Activated CD8-positive, alpha-beta memory T cell treated with anti-CD3 and anti-CD28 coated beads, Interleukin-2, amount 10 ng/mL, durations not matched to agents 7 days and 5 days (primary cell): ENCODE measurements around the gene CRMP1. TPM values are rescaled to one million over a fixed set of nuclear protein-coding genes. Genes with fewer than 3 reads are reported as not detected.
"Not testable (repeated sequence)": the region's sequence is repeated elsewhere in the genome, so short reads cannot be mapped to it uniquely, and the experiment has no call there.

ENCODE experiments used
- ATAC-seq: fragments of 150-1000 bp; cut with Tn5 transposase; one replicate; pipeline ENCODE4 v1.10.0; 2021; ENCODE audit warnings: moderate library complexity
- CTCF ChIA-PET: fragments of 350-600 bp; sonication (Branson Sonifier 250); formaldehyde crosslinking; loops from one replicate; lab custom pipeline; 2021; ENCODE audit warnings: antibody characterized with exemption; lab: Charles Lee
- DNase-seq: peaks from one replicate; pipeline ENCODE4 v3.0.0-alpha.2; 2020
- H3K27ac Mint-ChIP-seq: one replicate; pipeline ENCODE4 v1.8.0; 2021; ENCODE audit warnings: mild to moderate bottlenecking, mixed read lengths
- H3K27me3 Mint-ChIP-seq: one replicate; pipeline ENCODE4 v1.8.0; 2021; ENCODE audit warnings: mixed read lengths
- H3K36me3 Mint-ChIP-seq: one replicate; pipeline ENCODE4 v1.8.0; 2021; ENCODE audit warnings: mild to moderate bottlenecking, mixed read lengths
- H3K4me1 Mint-ChIP-seq: one replicate; pipeline ENCODE4 v1.8.0; 2021; ENCODE audit warnings: mixed read lengths
- H3K4me3 Mint-ChIP-seq: one replicate; pipeline ENCODE4 v1.8.0; 2021; ENCODE audit warnings: mild to moderate bottlenecking, moderate library complexity, mixed read lengths
- H3K9me3 Mint-ChIP-seq: one replicate; pipeline ENCODE4 v1.8.0; 2022; ENCODE audit warnings: low read depth, mixed read lengths
- total RNA-seq, 2 experiments: library from RNA; stranded (reverse); gene quantifications; one replicate each; pipeline ENCODE4 v1.2.3, GENCODE V29; 2021

CRMP1 gene
- total RNA-seq, 2 experiments from 2014 or later = 0.16 to 0.20 TPM

GRCh38 chr4:5824635-5825034, 68.3 kb downstream of the CRMP1 start:
- CTCF ChIA-PET = interaction anchor here (2.5 kb wide), 1 partner anchor 12 kb away, joined by 9 read pairs; no protein-coding TSS in a partner anchor
- Mint-ChIP-seq H3K9me3 (no peaks in the 10 kb centered on the region), H3K36me3 (no peaks in the 10 kb centered on the region), H3K4me3 (no peak overlapping the region), H3K27me3 (peaks cover 3% of the 10 kb centered on the region), H3K27ac (no peak overlapping the region), H3K4me1 (peaks cover 49% of the 10 kb centered on the region)
- DNase-seq (no peak), ATAC-seq (no peak)

GRCh38 chr4:5824227-5824626, 68.7 kb downstream of the CRMP1 start:
- peaks cover 3% of the 10 kb centered on the region for H3K27me3 Mint-ChIP-seq
- no peak overlapping the region for H3K27ac Mint-ChIP-seq
- H3K4me3 Mint-ChIP-seq = no peak overlapping the region
- no peaks in the 10 kb centered on the region for H3K36me3 Mint-ChIP-seq
- peaks cover 49% of the 10 kb centered on the region for H3K4me1 Mint-ChIP-seq
- ATAC-seq (no peak), DNase-seq (no peak)
- CTCF ChIA-PET = interaction anchor here (2.5 kb wide), 1 partner anchor 11 kb away, joined by 9 read pairs; no protein-coding TSS in a partner anchor
- H3K9me3 Mint-ChIP-seq = no peaks in the 10 kb centered on the region

DNA sequence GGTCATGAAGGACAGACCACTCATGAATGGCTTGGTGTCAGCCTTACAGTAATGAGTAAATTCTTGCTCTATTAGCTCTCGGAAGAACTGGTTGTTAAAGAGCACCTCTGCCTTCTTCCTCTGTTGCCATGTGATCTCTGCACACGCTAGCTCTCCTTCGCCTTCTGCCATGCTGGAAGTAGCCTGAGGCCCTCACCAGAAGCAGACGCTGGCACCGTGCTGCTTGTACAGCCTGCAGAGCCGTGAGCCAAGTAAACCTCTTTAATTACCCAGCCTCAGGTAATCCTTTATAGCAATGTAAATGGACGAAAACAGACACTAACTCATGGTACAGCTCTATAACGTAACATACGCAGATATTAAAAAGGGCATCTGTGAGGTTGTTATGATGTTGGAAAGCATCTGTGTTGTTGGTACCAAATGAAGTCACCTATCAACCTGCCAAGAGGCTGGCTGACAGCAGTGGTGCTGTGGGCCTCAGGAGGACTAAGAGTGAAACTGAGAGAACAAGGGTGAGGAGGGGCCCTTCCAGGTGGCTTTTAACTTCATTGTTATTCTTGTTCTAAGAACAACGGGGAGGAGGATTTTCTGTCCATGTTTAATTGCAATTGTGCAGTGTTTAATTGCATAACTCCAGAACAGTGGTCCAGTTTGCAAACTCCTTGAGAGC, 69.2 kb downstream of the CRMP1 start:
- DNase-seq (peak; percentile 56), ATAC-seq (peak; percentile 58)
- peak overlapping the region; percentile 48 for H3K27ac Mint-ChIP-seq
- H3K9me3 Mint-ChIP-seq = no peaks in the 10 kb centered on the region
- H3K27me3 Mint-ChIP-seq = peaks cover 3% of the 10 kb centered on the region
- H3K4me1 Mint-ChIP-seq = peaks cover 49% of the 10 kb centered on the region
- H3K4me3 Mint-ChIP-seq = no peak overlapping the region
- H3K36me3 Mint-ChIP-seq = no peaks in the 10 kb centered on the region
- CTCF ChIA-PET = interaction anchor here (2.5 kb wide), 1 partner anchor 11 kb away, joined by 9 read pairs; no protein-coding TSS in a partner anchor

- H3K36me3 Mint-ChIP-seq = no peaks in the 10 kb centered on the region
- ATAC-seq (no peak), DNase-seq (no peak)
- H3K27ac Mint-ChIP-seq = no peak overlapping the region
- CTCF ChIA-PET = interaction anchor here (0.6 to 2.5 kb wide), 5 partner anchors 10 to 151 kb away, joined by 3 to 9 read pairs (median 3); no protein-coding TSS in a partner anchor
- H3K9me3 Mint-ChIP-seq = no peaks in the 10 kb centered on the region
- H3K27me3 Mint-ChIP-seq = no peaks in the 10 kb centered on the region
- no peak overlapping the region for H3K4me3 Mint-ChIP-seq
- peaks cover 48% of the 10 kb centered on the region for H3K4me1 Mint-ChIP-seq
Observed at GRCh38 chr4:5822619-5823018, 70.3 kb downstream of the CRMP1 start.

DNA sequence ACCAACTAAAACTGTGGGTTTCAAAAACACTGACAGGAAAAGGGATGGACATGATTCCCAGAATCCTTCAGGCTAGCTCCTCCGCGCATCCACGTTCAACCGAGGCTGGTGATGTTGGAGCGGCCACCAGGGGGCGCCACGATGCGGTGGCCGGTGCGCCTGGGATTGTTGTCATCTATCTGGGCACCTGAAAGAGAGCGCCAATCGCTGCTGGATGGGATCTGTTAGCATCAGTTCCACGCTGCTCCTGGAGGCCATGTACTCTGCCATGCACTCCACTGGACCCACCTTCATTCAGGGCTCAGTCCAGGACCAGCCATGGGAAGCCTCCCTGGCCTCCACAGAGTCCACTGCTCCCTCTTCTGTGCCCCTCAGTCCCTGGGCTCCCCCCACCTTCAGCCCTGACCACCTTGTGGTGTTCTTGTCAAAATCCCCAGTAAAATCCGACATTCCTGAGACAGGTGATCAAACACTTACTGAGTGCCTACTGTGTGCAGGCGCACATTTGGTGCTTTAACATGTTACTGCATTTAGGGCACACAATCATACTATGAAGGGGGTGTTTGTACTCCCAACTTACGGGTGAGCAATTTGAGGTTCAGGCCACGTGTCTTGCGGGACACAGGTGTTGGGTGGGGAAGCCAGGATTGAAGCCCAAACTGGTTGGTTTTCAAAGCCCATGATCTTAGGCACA, 71.1 kb downstream of the CRMP1 start:
- Mint-ChIP-seq H3K27ac (no peak overlapping the region), H3K27me3 (no peaks in the 10 kb centered on the region)
- no peak for ATAC-seq

DNA sequence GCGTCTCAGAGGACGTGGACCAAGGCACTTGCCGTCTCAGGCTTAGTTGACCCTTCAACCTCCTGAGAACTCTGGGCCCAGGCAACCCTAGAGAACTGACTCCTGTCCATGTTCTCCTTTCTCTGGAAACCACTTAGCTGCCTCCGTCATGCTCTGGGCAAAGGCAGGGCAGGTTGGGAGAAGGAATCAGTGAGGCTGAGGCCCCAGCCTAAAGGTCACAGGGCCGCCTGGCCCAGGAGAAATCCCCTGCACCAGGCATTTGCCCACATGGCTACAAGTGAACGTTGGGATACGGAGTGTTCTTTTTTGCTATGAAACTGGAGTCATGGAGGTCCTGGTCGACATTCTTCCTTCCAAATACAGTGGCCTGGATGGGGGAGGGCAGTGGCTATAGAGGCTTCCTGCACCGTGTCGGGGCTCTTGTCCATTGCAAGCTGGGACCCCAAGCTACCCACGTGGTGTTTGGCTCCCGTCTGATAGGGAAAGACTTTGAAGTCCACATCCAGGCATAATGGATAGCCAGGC, 76.0 kb downstream of the CRMP1 start:
- ATAC-seq = no peak

More for the DNA sequence above, 71.1 kb downstream of the CRMP1 start:
- no peak for DNase-seq
- H3K9me3 Mint-ChIP-seq = no peaks in the 10 kb centered on the region
- peaks cover 40% of the 10 kb centered on the region for H3K4me1 Mint-ChIP-seq
- H3K4me3 Mint-ChIP-seq = no peak overlapping the region
- H3K36me3 Mint-ChIP-seq = no peaks in the 10 kb centered on the region
- CTCF ChIA-PET = interaction anchor here (0.6 to 1.6 kb wide), 4 partner anchors 9 to 151 kb away, joined by 3 to 4 read pairs (median 3); no protein-coding TSS in a partner anchor

GRCh38 chr4:5816101-5816500, 76.8 kb downstream of the CRMP1 start:
- CTCF ChIA-PET = no interaction called here
- ATAC-seq = no peak
- Mint-ChIP-seq H3K4me3 (no peak overlapping the region), H3K27ac (no peak overlapping the region), H3K9me3 (no peaks in the 10 kb centered on the region), H3K36me3 (no peaks in the 10 kb centered on the region), H3K27me3 (no peaks in the 10 kb centered on the region), H3K4me1 (no peaks in the 10 kb centered on the region)
- DNase-seq = no peak

More for the DNA sequence above, 76.0 kb downstream of the CRMP1 start:
- no peaks in the 10 kb centered on the region for H3K9me3 Mint-ChIP-seq
- CTCF ChIA-PET = no interaction called here
- no peaks in the 10 kb centered on the region for H3K36me3 Mint-ChIP-seq
- H3K27me3 Mint-ChIP-seq = no peaks in the 10 kb centered on the region
- no peak overlapping the region for H3K4me3 Mint-ChIP-seq
- DNase-seq = no peak
- H3K27ac Mint-ChIP-seq = no peak overlapping the region
- H3K4me1 Mint-ChIP-seq = no peaks in the 10 kb centered on the region

- Mint-ChIP-seq H3K27ac (no peak overlapping the region), H3K36me3 (no peaks in the 10 kb centered on the region), H3K27me3 (no peaks in the 10 kb centered on the region), H3K9me3 (no peaks in the 10 kb centered on the region), H3K4me3 (no peak overlapping the region), H3K4me1 (no peaks in the 10 kb centered on the region)
- no peak for DNase-seq
- no peak for ATAC-seq
- CTCF ChIA-PET = no interaction called here
Observed at GRCh38 chr4:5815641-5816040, 77.2 kb downstream of the CRMP1 start.

DNA sequence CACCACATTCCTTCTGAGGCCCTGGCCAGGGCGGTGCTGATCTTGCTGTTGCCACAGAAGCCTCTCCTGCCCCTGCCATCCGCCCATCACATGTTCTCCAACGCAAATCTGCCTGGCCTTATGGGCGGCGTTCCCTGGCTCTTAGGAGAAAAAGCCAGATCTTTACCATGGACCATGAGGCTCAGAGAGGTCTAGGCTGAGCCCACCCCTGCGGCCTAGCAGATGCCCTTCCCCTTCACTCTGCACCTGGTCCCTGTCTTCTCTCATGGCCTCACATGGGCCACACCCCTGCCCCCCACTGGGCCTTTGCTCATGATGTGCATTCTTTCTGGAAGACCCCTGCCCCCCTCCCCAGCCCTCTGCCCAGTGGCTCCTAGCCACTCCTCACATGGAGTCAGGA, 78.5 kb downstream of the CRMP1 start:
- Mint-ChIP-seq H3K27ac (no peak overlapping the region), H3K27me3 (no peaks in the 10 kb centered on the region), H3K4me1 (no peaks in the 10 kb centered on the region), H3K4me3 (no peak overlapping the region), H3K36me3 (no peaks in the 10 kb centered on the region), H3K9me3 (no peaks in the 10 kb centered on the region)
- CTCF ChIA-PET = no interaction called here
- no peak for ATAC-seq
- no peak for DNase-seq

DNA sequence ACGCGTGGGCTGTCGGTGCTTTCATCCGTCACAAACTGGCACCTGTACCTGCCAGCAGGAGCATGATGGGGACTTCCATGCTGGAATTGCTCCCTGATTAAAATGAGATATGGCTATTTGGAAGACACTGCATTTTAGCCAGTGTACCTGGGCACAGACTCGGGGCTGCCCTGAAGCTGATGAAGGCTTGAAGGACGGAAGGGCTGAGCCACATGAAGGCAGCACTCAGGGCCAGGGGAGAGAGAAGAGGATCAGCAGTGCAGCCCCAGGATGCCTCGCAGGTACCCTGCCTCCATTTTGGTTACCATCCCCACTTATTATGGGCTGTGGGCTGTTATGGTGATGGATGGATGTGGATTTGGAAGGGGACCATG, 79.0 kb downstream of the CRMP1 start:
- no peak overlapping the region for H3K27ac Mint-ChIP-seq
- no peaks in the 10 kb centered on the region for H3K9me3 Mint-ChIP-seq
- no peaks in the 10 kb centered on the region for H3K27me3 Mint-ChIP-seq
- CTCF ChIA-PET = no interaction called here
- no peaks in the 10 kb centered on the region for H3K36me3 Mint-ChIP-seq
- ATAC-seq = no peak
- H3K4me3 Mint-ChIP-seq = no peak overlapping the region
- no peak for DNase-seq
- H3K4me1 Mint-ChIP-seq = no peaks in the 10 kb centered on the region

- H3K27ac Mint-ChIP-seq = no peak overlapping the region
Observed at GRCh38 chr4:5812506-5813229, 80.2 kb downstream of the CRMP1 start.

GRCh38 chr4:5812057-5812456, 80.8 kb downstream of the CRMP1 start:
- DNase-seq, H3K27me3 Mint-ChIP-seq, ATAC-seq, H3K9me3 Mint-ChIP-seq, H3K4me1 Mint-ChIP-seq, H3K4me3 Mint-ChIP-seq, H3K27ac Mint-ChIP-seq, H3K36me3 Mint-ChIP-seq: not testable (repeated sequence)
- CTCF ChIA-PET = interaction anchor here (0.8 to 1.5 kb wide), 3 partner anchors 8 to 17 kb away, joined by 3 to 9 read pairs (median 4); no protein-coding TSS in a partner anchor

More at GRCh38 chr4:5812506-5813229, 80.2 kb downstream of the CRMP1 start:
- Mint-ChIP-seq H3K4me1 (no peaks in the 10 kb centered on the region), H3K9me3 (no peaks in the 10 kb centered on the region), H3K36me3 (no peaks in the 10 kb centered on the region), H3K4me3 (no peak overlapping the region), H3K27me3 (no peaks in the 10 kb centered on the region)
- DNase-seq (no peak), ATAC-seq (peak; percentile 42)
- CTCF ChIA-PET = interaction anchor here (0.6 to 1.5 kb wide), 5 partner anchors 8 to 1990 kb away, joined by 3 to 9 read pairs (median 4); no protein-coding TSS in a partner anchor
